ENCODE data around the gene FOXP1.
A peak's percentile ranks its signal among the peaks of the same experiment; 100 is the strongest.
"Not testable (repeated sequence)": the region's sequence is repeated elsewhere in the genome, so short reads cannot be mapped to it uniquely, and the experiment has no call there.

FOXP1 gene

GRCh38 chr3:71528816-71529215 is 54.7 kb downstream of the FOXP1 start:
- peak; percentile 48 to 72 for ATAC-seq

DNA sequence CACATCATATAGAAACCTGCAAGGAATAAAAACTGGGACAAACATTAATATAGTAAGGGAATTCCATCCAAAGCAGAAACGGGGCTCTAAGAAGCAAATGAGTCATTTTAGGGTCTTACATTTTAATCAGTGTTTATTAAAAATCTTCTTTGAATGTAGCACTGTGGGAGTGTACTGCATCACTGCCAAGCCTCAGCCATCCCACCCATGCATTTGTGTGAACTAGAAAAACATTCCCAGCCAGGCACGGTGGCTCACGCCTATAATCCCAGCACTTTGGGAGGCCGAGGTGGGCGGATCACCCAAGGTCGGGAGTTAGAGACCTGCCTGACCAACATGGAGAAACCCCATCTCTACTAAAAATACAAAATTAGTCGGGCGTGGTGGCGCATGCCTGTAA is 57.1 kb downstream of the FOXP1 start:
- ATAC-seq = not testable (repeated sequence)

DNA sequence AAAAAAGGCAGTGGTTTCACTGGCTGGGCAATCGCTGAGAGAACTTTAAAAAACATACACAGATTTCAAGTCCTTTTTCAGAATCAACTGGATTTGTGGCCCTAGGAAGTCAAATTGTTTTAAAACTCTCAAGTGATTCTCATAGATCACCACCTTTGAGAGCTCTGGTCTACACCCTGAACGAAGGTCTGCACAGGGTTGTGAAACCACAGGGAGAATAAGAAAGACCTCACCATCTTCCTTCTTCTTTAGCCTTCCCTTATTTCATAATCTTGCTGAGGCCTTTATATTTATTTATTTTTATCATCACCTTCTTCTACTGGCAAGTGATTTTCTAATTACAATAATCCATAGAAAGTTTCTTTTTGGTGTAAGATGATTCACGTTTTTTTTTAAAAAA is 58.1 kb downstream of the FOXP1 start:
- ATAC-seq = no peak

DNA sequence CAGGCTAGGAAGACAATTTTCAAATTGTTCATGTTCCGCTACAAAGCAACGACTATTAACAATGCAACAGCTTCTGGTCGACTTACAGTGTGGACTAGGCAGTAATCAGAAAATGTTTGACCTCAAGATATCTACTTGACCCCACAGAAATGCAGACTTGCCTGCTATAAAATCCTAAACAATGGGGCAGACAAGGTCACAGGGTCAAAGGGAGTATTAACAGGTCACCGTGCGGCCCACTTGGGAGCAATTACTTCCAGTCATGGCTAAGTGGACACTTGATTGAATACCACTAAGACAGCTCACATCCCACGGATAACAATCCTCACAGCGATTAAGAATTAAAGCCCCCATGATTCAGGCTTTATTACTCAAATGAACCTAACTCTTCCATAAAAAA is 58.9 kb downstream of the FOXP1 start:
- no peak for ATAC-seq

DNA sequence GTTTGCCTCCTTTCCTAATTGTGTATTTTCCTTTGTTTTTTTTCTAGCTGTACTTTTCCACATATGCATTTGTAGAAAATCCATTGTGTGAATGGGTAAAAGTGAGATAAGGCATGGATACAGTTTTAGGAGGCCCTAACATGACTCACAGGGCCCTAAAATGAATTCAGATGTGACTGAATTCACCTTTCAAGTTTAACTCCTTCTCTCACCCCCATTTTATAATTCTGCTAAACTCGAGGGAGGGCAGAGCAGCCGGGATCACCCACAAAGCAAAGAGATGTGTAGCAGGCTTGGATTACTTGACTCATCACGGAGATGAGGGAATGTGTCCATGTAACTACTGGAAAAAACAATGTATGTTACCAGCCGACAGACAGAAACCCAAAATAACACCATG is 59.9 kb downstream of the FOXP1 start:
- ATAC-seq = no peak

- ATAC-seq = no peak
Observed at GRCh38 chr3:71521940-71522876, 61.3 kb downstream of the FOXP1 start.

DNA sequence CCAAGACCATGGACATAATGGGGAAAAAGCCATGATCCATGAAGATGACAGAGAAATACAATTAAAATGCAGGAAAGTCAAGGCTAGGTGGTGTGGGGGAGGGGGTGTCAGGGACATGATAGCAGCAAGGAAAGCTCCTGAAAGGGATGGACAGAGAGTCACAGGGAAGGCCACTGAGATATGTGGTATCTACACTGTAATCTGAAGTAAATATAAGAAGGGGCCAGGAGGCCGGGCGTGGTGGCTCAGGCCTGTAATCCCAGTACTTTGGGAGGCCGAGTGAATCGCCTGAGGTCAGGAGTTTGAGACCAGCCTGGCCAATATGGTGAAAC is 62.5 kb downstream of the FOXP1 start:
- no peak for ATAC-seq

DNA sequence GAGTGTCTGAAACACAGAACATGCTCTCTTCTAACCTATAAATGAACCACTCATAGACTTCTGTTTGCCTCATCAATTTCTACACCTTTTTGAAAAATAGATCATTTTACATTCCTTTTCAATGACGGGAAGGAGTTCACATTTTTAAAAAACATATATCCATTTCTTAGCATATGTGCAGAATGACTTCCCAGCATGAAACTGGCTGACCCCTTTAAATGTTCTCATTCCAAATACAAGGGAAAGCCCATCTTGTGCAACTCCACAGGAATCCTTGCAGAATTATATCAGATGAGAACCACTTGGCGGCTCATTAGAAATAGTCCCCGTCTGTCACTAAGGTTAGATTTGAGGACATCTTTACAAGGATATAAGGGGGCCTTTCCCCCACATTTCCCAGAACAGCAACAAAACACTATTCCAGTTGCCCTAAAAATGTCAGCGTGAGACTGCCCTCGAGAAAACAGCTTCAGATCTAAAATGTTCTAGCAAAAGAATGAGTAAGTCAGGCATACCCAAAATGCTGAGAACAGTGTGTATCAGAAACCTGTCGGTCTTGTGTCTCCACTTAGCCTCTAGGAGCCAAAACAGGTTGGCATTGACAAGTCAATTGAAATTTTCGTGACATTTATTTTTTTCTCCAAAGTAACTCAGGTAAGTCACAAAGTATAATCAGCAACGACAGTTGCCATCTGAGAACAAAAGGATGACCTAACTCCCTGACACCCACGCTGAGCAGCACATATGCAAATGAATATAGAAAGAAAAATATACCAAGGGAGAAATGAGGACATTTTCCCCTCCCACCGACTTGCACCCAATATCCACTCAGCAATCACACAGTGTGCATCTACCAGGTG is 63.1 kb downstream of the FOXP1 start:
- peak; percentile 32 to 69 for ATAC-seq

DNA sequence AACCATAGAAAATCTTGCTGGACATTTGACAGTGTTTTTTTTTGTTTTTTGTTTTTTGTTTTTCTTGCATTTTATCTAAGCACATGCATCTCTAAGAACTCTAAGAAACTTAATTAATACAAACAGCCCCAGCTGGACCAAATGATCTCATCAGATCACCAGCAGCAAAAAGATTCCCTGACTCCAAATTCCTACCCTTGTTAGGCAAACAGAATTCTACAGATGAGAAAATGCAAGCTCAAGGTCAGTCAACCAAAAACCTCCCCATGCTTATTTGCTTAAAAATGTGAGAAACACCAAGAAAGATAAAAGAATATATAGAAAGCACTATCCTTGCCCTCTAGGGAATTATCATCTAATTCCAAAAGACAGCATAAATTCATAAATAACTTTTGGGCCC is 65.4 kb downstream of the FOXP1 start:
- no peak for ATAC-seq

GRCh38 chr3:71517271-71517791 is 66.2 kb downstream of the FOXP1 start:
- ATAC-seq = no peak

GRCh38 chr3:71515636-71516365 is 67.7 kb downstream of the FOXP1 start:
- no peak for ATAC-seq

GRCh38 chr3:71514621-71515020 is 68.9 kb downstream of the FOXP1 start:
- no peak for ATAC-seq

DNA sequence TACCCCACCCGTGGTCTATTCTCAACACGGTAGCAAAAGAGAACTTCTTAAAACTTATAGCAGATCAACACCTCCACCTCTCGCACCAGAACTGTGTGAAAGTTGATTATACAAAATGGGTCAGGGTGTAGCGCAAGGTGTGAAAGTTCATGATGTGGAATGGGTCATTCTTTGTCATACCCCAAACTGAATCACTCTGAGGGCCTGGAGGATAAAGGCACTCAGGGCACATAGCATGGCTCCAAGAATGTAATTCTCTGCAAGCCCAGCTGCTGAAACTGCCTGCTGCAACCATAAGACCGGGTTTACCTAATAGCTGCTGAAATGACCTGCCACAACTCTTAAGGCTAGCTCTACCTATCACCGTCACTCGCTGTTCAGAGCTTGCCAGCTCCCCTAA is 70.0 kb downstream of the FOXP1 start:
- ATAC-seq = peak in 1 of 2 donors; percentile 42

- no peak for ATAC-seq
Observed at GRCh38 chr3:71513081-71513480, 70.4 kb downstream of the FOXP1 start.

DNA sequence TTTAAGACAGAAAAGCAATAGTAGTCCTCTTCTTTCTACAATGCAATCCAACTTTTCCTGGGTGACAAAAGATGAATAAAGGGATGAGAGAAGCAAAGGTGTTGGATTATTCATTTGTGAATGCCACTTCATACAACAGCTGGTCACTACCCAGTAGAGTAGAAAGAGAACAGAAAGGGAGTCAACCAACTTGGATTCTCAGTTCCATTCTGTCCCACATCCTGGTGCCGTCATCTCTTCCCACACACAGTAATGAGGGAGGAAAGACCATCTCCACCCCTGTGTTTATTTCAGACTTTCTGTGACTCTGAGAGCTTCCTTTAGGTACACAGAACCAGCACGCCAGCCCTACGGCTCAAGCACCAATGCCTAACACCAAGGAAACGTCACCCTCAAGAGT is 71.0 kb downstream of the FOXP1 start:
- no peak for ATAC-seq

GRCh38 chr3:71512000-71512399 is 71.5 kb downstream of the FOXP1 start:
- ATAC-seq = peak; percentile 89 to 93

DNA sequence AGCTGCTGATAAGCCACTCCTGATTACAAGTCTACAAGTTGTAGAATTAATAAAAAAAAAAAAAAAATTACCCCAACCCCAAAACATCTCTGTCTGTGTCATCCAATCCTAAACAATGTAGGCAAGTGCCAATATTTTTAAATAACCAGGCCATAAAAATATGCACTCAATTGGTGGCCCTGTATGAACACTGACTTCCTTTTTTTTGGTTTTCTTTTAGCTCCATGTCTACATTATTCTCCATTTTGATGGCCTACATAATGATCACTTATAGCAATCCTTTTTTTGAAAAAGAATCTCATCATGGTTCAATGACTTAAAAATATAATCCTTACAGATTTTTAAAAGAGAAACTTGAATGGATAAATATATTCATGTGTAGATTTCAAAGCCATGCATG is 72.1 kb downstream of the FOXP1 start:
- no peak for ATAC-seq

GRCh38 chr3:71511037-71511436 is 72.5 kb downstream of the FOXP1 start:
- ATAC-seq = no peak

GRCh38 chr3:71510510-71510909 is 73.0 kb downstream of the FOXP1 start:
- ATAC-seq = no peak

GRCh38 chr3:71509066-71509465 is 74.5 kb downstream of the FOXP1 start:
- no peak for ATAC-seq

DNA sequence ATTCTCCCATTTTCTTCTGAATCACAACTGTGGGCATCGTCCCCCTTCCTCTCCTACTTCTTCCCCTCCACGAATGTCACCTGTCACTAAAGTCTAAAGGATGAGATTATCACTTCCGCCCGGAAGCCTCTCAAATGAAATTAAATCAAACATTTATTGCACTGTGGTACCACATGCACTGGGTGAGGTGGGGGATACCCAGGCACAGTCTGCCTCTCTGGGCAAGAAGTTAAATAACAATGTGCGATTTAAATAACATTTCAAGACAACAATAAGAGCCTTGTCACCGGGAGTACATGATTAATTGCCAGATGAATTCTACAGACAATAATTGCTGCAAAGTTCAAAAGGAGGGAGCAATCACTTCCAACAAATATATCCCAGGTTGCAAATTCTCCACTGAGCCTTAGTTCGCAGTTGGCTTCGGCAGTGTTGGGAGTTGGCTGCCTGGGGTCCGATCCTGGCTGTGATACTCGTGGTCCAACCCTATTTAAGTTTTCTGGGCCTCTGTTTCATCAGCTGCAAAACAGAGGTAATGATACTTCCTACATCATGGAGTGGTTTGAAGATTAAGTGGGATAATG is 77.7 kb downstream of the FOXP1 start:
- ATAC-seq = no peak

- ATAC-seq = peak; percentile 91 to 92
Observed at GRCh38 chr3:71504250-71505036, 79.1 kb downstream of the FOXP1 start.

Measured in activated CD4-positive, CD25-positive, alpha-beta regulatory T cell treated with anti-CD3 and anti-CD28 coated beads, Interleukin-2, amount 50 U/mL, for 24 hours (primary cell).